ENCODE results near the gene CELSR2.
A peak's percentile ranks its signal among the peaks of the same experiment; 100 is the strongest.
"Not testable (repeated sequence)": the region's sequence is repeated elsewhere in the genome, so short reads cannot be mapped to it uniquely, and the experiment has no call there.

CELSR2 gene

GRCh38 chr1:109282497-109282951, 33.2 kb downstream of the CELSR2 start:
- no peaks in the 10 kb centered on the region for H3K27me3 ChIP-seq (replicated peaks)
- peak overlapping the region; percentile 75 for H3K27ac ChIP-seq
- H3K4me3 ChIP-seq (ENCODE audit: low read depth, low read length) = peak overlapping the region; percentile 85
- TF ChIP-seq CTCF (IDR thresholded peaks at IDR 0.05; ENCODE audit: low read depth, low read length, missing control alignments) = no peak
- in situ Hi-C loops (cut with HindIII; ENCODE audit: low pct_ligation_motif_present, low sequenced_read_pairs) = no loop called here
- no peak for DNase-seq
- H3K36me3 ChIP-seq (replicated peaks) = peaks cover 2% of the 10 kb centered on the region

GRCh38 chr1:109282952-109283747, 33.8 kb downstream of the CELSR2 start, which contains the start of gene PSRC1:
TSS of gene PSRC1 (minus strand) at chr1:109283145.
- TF ChIP-seq CTCF (IDR thresholded peaks at IDR 0.05; ENCODE audit: low read depth, low read length, missing control alignments) = peak; percentile 60
- Histone ChIP-seq H3K27ac (peak within 1 kb of the TSS; percentile 75), H3K27me3 (replicated peaks) (no peaks in the 10 kb centered on the region), H3K4me3 (ENCODE audit: low read depth, low read length) (peak within 1 kb of the TSS; percentile 85), H3K36me3 (replicated peaks) (no peaks in the 10 kb centered on the region)
- peak; percentile 93 for DNase-seq
- in situ Hi-C loops (cut with HindIII; ENCODE audit: low pct_ligation_motif_present, low sequenced_read_pairs) = no loop called here

- Histone ChIP-seq H3K27me3 (replicated peaks) (no peaks in the 10 kb centered on the region), H3K27ac (peak overlapping the region; percentile 75), H3K4me3 (ENCODE audit: low read depth, low read length) (peak overlapping the region; percentile 85), H3K36me3 (replicated peaks) (no peaks in the 10 kb centered on the region)
- no peak for TF ChIP-seq CTCF (IDR thresholded peaks at IDR 0.05; ENCODE audit: low read depth, low read length, missing control alignments)
- no peak for DNase-seq
- in situ Hi-C loops (cut with HindIII; ENCODE audit: low pct_ligation_motif_present, low sequenced_read_pairs) = no loop called here
Observed at GRCh38 chr1:109283748-109284600, 34.6 kb downstream of the CELSR2 start.

- H3K4me3 ChIP-seq (ENCODE audit: low read depth, low read length); H3K36me3 ChIP-seq (replicated peaks); in situ Hi-C loops (cut with HindIII; ENCODE audit: low pct_ligation_motif_present, low sequenced_read_pairs); H3K27ac ChIP-seq; H3K27me3 ChIP-seq (replicated peaks); DNase-seq: not testable (repeated sequence)
Observed at GRCh38 chr1:109286762-109287161, 37.4 kb downstream of the CELSR2 start.

GRCh38 chr1:109290137-109290536, 40.8 kb downstream of the CELSR2 start:
- TF ChIP-seq CTCF (IDR thresholded peaks at IDR 0.05; ENCODE audit: low read depth, low read length, missing control alignments) = no peak
- Histone ChIP-seq H3K36me3 (replicated peaks) (no peaks in the 10 kb centered on the region), H3K4me3 (ENCODE audit: low read depth, low read length) (no peak overlapping the region), H3K27ac (no peak overlapping the region), H3K27me3 (replicated peaks) (no peaks in the 10 kb centered on the region)
- DNase-seq = no peak
- in situ Hi-C loops (cut with HindIII; ENCODE audit: low pct_ligation_motif_present, low sequenced_read_pairs) = no loop called here

- Histone ChIP-seq H3K36me3 (replicated peaks) (no peaks in the 10 kb centered on the region), H3K27me3 (replicated peaks) (no peaks in the 10 kb centered on the region), H3K4me3 (ENCODE audit: low read depth, low read length) (no peak overlapping the region), H3K27ac (no peak overlapping the region)
- DNase-seq = no peak
- in situ Hi-C loops (cut with HindIII; ENCODE audit: low pct_ligation_motif_present, low sequenced_read_pairs) = no loop called here
- no peak for TF ChIP-seq CTCF (IDR thresholded peaks at IDR 0.05; ENCODE audit: low read depth, low read length, missing control alignments)
Observed at GRCh38 chr1:109290998-109291397, 41.7 kb downstream of the CELSR2 start.
